ENCODE results near the gene PNP. TPM values are rescaled to one million over a fixed set of nuclear protein-coding genes. Genes with fewer than 3 reads are reported as not detected.

The PNP gene
- total and polyA plus RNA-seq, 4 donors, result 22.9 to 156 (median 35.8) TPM

DNA sequence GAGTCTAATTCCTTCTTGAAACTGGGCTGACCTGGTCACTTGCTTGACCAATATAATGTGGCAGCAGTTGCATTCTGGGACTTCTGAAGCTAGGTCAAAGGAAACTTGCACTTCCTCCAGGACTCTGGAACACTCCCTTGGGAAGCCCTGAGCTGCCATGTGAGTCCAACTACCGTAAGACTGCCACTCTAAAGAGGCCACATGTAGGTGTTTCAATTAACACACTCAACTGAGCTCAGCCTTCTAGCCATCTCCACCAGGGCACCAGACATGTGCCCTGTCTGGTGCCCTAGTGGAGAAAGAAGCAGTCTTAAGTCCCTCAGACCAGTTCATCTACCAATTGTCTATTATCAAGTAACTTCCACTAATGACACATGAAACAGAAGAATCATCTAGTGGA lies 49.8 kb upstream of the PNP start (continued):
- TF ChIP-seq FOXA1 (IDR thresholded peaks at IDR 0.05) (no peak), TAF1 (conservative IDR thresholded peaks at IDR 0.05) (no peak)

DNA sequence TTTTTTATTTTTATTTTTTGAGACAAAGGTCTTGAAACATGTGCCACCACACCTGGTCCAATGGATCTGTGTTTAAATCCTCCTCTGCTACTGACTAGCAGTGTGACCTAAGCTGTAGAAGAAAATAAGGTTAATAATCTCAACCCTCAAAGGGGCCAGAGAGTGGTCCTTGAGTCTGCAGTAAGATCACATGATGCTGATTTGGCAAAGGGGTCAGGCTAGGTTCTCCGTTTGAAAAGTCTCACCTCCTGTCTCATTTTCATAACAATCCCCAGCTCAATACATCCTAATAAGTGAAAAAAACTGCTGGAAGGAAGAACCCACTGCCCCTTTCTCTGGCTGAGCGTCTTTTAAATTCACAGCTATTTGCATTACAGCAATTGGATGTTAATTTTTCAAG lies 47.9 kb upstream of the PNP start:
- DNase-seq (ENCODE audit: low spot score), result no peak
- no peaks in the 10 kb centered on the region for H3K4me1 ChIP-seq (ENCODE audit: control insufficient read depth in 4 of 4, insufficient read depth in 4 of 4, low read length in 3 of 4)
- no peak overlapping the region for H3K4me3 ChIP-seq (ENCODE audit: low read depth in 1 of 3, low read length in 3 of 3)
- WGBS, result 61% methylated on average over 2 of the region's 2 CpGs
- no peaks in the 10 kb centered on the region for H3K9me3 ChIP-seq (ENCODE audit: control insufficient read depth in 4 of 4, low read length in 3 of 4)
- no peak overlapping the region for H3K9ac ChIP-seq (ENCODE audit: low read depth in 1 of 2, low read length in 2 of 2)
- no peaks in the 10 kb centered on the region for H3K36me3 ChIP-seq (ENCODE audit: control insufficient read depth in 4 of 4, insufficient read depth in 3 of 4, low read depth in 1 of 4, low read length in 3 of 4)
- TF ChIP-seq EGR1 (IDR thresholded peaks at IDR 0.05; ENCODE audit: low read depth in 2 of 2), result no peak
- H3K27ac ChIP-seq (ENCODE audit: low read depth in 1 of 2, low read length in 2 of 2), result no peak overlapping the region
- H3K27me3 ChIP-seq (ENCODE audit: control insufficient read depth in 4 of 4, insufficient read depth in 4 of 4, low read length in 3 of 4), result no peaks in the 10 kb centered on the region

DNA sequence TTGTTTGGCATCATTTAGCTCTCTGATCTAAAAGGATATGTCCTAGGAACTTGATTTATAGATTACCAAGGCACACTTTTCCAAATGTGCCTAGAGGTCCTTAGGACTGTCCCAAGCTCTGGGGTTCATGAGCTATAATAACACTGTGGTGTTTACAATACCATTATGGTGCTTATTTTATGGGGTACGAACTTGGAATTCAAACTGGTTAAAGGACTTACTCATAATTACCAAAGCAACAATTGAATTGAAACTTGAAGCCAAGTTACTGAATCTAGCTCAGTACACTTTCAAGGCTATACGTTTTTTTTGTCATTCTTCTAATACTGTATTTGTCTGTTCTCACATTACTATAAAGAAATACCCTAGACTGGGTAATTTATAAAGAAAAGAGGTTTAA lies 46.3 kb upstream of the PNP start:
- no peaks in the 10 kb centered on the region for H3K9me3 ChIP-seq (ENCODE audit: control insufficient read depth in 4 of 4, low read length in 3 of 4)
- no peak for DNase-seq (ENCODE audit: low spot score)
- H3K4me3 ChIP-seq (ENCODE audit: low read depth in 1 of 3, low read length in 3 of 3), result no peak overlapping the region
- no peaks in the 10 kb centered on the region for H3K36me3 ChIP-seq (ENCODE audit: control insufficient read depth in 4 of 4, insufficient read depth in 3 of 4, low read depth in 1 of 4, low read length in 3 of 4)
- TF ChIP-seq RXRA (IDR thresholded peaks at IDR 0.05) (no peak), JUND (IDR thresholded peaks at IDR 0.05) (no peak), SP1 (IDR thresholded peaks at IDR 0.05) (no peak), NR2F2 (IDR thresholded peaks at IDR 0.05) (no peak), YY1 (IDR thresholded peaks at IDR 0.05) (no peak), FOXA1 (IDR thresholded peaks at IDR 0.05) (no peak), GABPA (IDR thresholded peaks at IDR 0.05 in 1 of 2, conservative IDR thresholded peaks at IDR 0.05 in 1 of 2) (no peak), TAF1 (conservative IDR thresholded peaks at IDR 0.05) (no peak), HNF4G (IDR thresholded peaks at IDR 0.05) (no peak), RAD21 (IDR thresholded peaks at IDR 0.05) (no peak), FOXA2 (IDR thresholded peaks at IDR 0.05) (no peak), HNF4A (conservative IDR thresholded peaks at IDR 0.05) (no peak), EGR1 (IDR thresholded peaks at IDR 0.05; ENCODE audit: low read depth in 2 of 2) (no peak)
- TF ChIP-seq, protein P1, sequence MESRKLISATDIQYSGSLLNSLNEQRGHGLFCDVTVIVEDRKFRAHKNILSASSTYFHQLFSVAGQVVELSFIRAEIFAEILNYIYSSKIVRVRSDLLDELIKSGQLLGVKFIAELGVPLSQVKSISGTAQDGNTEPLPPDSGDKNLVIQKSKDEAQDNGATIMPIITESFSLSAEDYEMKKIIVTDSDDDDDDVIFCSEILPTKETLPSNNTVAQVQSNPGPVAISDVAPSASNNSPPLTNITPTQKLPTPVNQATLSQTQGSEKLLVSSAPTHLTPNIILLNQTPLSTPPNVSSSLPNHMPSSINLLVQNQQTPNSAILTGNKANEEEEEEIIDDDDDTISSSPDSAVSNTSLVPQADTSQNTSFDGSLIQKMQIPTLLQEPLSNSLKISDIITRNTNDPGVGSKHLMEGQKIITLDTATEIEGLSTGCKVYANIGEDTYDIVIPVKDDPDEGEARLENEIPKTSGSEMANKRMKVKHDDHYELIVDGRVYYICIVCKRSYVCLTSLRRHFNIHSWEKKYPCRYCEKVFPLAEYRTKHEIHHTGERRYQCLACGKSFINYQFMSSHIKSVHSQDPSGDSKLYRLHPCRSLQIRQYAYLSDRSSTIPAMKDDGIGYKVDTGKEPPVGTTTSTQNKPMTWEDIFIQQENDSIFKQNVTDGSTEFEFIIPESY (IDR thresholded peaks at IDR 0.05), result no peak
- TF ChIP-seq, protein P2, sequence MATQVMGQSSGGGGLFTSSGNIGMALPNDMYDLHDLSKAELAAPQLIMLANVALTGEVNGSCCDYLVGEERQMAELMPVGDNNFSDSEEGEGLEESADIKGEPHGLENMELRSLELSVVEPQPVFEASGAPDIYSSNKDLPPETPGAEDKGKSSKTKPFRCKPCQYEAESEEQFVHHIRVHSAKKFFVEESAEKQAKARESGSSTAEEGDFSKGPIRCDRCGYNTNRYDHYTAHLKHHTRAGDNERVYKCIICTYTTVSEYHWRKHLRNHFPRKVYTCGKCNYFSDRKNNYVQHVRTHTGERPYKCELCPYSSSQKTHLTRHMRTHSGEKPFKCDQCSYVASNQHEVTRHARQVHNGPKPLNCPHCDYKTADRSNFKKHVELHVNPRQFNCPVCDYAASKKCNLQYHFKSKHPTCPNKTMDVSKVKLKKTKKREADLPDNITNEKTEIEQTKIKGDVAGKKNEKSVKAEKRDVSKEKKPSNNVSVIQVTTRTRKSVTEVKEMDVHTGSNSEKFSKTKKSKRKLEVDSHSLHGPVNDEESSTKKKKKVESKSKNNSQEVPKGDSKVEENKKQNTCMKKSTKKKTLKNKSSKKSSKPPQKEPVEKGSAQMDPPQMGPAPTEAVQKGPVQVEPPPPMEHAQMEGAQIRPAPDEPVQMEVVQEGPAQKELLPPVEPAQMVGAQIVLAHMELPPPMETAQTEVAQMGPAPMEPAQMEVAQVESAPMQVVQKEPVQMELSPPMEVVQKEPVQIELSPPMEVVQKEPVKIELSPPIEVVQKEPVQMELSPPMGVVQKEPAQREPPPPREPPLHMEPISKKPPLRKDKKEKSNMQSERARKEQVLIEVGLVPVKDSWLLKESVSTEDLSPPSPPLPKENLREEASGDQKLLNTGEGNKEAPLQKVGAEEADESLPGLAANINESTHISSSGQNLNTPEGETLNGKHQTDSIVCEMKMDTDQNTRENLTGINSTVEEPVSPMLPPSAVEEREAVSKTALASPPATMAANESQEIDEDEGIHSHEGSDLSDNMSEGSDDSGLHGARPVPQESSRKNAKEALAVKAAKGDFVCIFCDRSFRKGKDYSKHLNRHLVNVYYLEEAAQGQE (IDR thresholded peaks at IDR 0.05), result no peak
- TF ChIP-seq, protein P3, sequence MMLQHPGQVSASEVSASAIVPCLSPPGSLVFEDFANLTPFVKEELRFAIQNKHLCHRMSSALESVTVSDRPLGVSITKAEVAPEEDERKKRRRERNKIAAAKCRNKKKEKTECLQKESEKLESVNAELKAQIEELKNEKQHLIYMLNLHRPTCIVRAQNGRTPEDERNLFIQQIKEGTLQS (IDR thresholded peaks at IDR 0.05), result no peak
- TF ChIP-seq, protein P4, sequence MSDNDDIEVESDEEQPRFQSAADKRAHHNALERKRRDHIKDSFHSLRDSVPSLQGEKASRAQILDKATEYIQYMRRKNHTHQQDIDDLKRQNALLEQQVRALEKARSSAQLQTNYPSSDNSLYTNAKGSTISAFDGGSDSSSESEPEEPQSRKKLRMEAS (IDR thresholded peaks at IDR 0.05), result no peak
- no peak overlapping the region for H3K9ac ChIP-seq (ENCODE audit: low read depth in 1 of 2, low read length in 2 of 2)
- 75% methylated on average over 2 of the region's 2 CpGs for WGBS
- H3K27ac ChIP-seq (ENCODE audit: low read depth in 1 of 2, low read length in 2 of 2), result no peak overlapping the region
- peaks cover 0 to 3% (median 0%) of the 10 kb centered on the region in 4 donors for H3K4me1 ChIP-seq (ENCODE audit: control insufficient read depth in 4 of 4, insufficient read depth in 4 of 4, low read length in 3 of 4)
- H3K27me3 ChIP-seq (ENCODE audit: control insufficient read depth in 4 of 4, insufficient read depth in 4 of 4, low read length in 3 of 4), result no peaks in the 10 kb centered on the region

Data from liver (tissue), 9 donors.